ENCODE results near the gene NOTCH2. TPM values are rescaled to one million over a fixed set of nuclear protein-coding genes. Genes with fewer than 3 reads are reported as not detected.

Gene NOTCH2
- total and polyA plus RNA-seq, 2 experiments from 2014 or later = 8.5 to 56.6 TPM

DNA sequence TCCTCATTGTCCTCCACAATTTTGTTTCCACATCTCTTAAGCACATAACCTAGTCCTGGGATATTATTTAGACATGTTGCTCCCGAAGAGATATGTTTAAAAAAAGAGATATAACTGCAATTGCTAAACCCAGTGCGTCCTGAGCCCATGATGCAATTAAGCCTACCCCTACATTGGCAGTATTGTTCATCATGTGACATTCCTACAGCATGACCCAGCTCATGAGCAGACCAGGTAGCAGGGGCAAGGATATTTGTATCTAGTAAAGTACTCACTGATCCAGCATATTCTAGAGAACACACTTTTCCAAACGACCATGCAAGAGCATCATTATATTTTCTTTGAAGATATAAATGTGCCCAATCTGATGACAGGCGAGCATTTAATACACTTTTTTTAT is 174.4 kb downstream of the NOTCH2 start:
- Histone ChIP-seq H4K20me1 (replicated peaks; ENCODE audit: insufficient read depth) (no peaks in the 10 kb centered on the region), H3K79me2 (replicated peaks; ENCODE audit: insufficient read depth) (no peaks in the 10 kb centered on the region), H3K4me1 (ENCODE audit: insufficient read depth) (no peaks in the 10 kb centered on the region), H3K4me2 (no peak overlapping the region), H3K27me3 (ENCODE audit: insufficient read depth) (no peaks in the 10 kb centered on the region; the same call in 1 of the 2 replicates), H3K36me3 (ENCODE audit: insufficient read depth) (no peaks in the 10 kb centered on the region), H3F3A (replicated peaks; ENCODE audit: low read depth) (no peaks in the 10 kb centered on the region), H3K27ac (ENCODE audit: low read depth) (no peak overlapping the region), H2AFZ (no peak overlapping the region), H3K4me3 (no peak overlapping the region), H3K9me2 (ENCODE audit: insufficient read depth) (no peaks in the 10 kb centered on the region)
- Mint-ChIP-seq H3K4me3 (no peak overlapping the region), H3K27me3 (ENCODE audit: insufficient read depth, low read depth, poor library complexity) (peaks cover 7% of the 10 kb centered on the region), H3K4me1 (peaks cover 2% of the 10 kb centered on the region; the same call in 1 of the 3 replicates), H3K36me3 (ENCODE audit: low read depth) (no peaks in the 10 kb centered on the region), H3K27ac (no peak overlapping the region), H3K9me3 (no peaks in the 10 kb centered on the region; the same call in 2 of the 3 replicates)
- ATAC-seq = no peak
- TF ChIP-seq, protein P1, sequence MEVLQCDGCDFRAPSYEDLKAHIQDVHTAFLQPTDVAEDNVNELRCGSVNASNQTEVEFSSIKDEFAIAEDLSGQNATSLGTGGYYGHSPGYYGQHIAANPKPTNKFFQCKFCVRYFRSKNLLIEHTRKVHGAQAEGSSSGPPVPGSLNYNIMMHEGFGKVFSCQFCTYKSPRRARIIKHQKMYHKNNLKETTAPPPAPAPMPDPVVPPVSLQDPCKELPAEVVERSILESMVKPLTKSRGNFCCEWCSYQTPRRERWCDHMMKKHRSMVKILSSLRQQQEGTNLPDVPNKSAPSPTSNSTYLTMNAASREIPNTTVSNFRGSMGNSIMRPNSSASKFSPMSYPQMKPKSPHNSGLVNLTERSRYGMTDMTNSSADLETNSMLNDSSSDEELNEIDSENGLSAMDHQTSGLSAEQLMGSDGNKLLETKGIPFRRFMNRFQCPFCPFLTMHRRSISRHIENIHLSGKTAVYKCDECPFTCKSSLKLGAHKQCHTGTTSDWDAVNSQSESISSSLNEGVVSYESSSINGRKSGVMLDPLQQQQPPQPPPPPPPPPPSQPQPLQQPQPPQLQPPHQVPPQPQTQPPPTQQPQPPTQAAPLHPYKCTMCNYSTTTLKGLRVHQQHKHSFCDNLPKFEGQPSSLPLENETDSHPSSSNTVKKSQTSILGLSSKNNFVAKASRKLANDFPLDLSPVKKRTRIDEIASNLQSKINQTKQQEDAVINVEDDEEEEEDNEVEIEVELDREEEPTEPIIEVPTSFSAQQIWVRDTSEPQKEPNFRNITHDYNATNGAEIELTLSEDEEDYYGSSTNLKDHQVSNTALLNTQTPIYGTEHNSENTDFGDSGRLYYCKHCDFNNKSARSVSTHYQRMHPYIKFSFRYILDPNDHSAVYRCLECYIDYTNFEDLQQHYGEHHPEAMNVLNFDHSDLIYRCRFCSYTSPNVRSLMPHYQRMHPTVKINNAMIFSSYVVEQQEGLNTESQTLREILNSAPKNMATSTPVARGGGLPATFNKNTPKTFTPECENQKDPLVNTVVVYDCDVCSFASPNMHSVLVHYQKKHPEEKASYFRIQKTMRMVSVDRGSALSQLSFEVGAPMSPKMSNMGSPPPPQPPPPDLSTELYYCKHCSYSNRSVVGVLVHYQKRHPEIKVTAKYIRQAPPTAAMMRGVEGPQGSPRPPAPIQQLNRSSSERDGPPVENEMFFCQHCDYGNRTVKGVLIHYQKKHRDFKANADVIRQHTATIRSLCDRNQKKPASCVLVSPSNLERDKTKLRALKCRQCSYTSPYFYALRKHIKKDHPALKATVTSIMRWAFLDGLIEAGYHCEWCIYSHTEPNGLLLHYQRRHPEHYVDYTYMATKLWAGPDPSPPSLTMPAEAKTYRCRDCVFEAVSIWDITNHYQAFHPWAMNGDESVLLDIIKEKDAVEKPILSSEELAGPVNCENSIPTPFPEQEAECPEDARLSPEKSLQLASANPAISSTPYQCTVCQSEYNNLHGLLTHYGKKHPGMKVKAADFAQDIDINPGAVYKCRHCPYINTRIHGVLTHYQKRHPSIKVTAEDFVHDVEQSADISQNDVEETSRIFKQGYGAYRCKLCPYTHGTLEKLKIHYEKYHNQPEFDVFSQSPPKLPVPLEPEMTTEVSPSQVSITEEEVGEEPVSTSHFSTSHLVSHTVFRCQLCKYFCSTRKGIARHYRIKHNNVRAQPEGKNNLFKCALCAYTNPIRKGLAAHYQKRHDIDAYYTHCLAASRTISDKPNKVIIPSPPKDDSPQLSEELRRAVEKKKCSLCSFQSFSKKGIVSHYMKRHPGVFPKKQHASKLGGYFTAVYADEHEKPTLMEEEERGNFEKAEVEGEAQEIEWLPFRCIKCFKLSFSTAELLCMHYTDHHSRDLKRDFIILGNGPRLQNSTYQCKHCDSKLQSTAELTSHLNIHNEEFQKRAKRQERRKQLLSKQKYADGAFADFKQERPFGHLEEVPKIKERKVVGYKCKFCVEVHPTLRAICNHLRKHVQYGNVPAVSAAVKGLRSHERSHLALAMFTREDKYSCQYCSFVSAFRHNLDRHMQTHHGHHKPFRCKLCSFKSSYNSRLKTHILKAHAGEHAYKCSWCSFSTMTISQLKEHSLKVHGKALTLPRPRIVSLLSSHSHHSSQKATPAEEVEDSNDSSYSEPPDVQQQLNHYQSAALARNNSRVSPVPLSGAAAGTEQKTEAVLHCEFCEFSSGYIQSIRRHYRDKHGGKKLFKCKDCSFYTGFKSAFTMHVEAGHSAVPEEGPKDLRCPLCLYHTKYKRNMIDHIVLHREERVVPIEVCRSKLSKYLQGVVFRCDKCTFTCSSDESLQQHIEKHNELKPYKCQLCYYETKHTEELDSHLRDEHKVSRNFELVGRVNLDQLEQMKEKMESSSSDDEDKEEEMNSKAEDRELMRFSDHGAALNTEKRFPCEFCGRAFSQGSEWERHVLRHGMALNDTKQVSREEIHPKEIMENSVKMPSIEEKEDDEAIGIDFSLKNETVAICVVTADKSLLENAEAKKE (CRISPR knock-in tag; IDR thresholded peaks at IDR 0.05) = no peak
- TF ChIP-seq JUNB (IDR thresholded peaks at IDR 0.05; ENCODE audit: unreplicated experiment) = no peak
- TF ChIP-seq NANOG (IDR thresholded peaks at IDR 0.05; ENCODE audit: borderline replicate concordance) = no peak
- no peak for TF ChIP-seq CREB1 (CRISPR knock-in tag; IDR thresholded peaks at IDR 0.05; ENCODE audit: low read depth)
- TF ChIP-seq ZNF114 (CRISPR knock-in tag; IDR thresholded peaks at IDR 0.05) = no peak
- no peak for TF ChIP-seq ZNF331 (CRISPR knock-in tag; IDR thresholded peaks at IDR 0.05; ENCODE audit: low read depth)
- TF ChIP-seq STAT1 (IDR thresholded peaks at IDR 0.05; ENCODE audit: unreplicated experiment) = no peak
- TF ChIP-seq, protein P2, sequence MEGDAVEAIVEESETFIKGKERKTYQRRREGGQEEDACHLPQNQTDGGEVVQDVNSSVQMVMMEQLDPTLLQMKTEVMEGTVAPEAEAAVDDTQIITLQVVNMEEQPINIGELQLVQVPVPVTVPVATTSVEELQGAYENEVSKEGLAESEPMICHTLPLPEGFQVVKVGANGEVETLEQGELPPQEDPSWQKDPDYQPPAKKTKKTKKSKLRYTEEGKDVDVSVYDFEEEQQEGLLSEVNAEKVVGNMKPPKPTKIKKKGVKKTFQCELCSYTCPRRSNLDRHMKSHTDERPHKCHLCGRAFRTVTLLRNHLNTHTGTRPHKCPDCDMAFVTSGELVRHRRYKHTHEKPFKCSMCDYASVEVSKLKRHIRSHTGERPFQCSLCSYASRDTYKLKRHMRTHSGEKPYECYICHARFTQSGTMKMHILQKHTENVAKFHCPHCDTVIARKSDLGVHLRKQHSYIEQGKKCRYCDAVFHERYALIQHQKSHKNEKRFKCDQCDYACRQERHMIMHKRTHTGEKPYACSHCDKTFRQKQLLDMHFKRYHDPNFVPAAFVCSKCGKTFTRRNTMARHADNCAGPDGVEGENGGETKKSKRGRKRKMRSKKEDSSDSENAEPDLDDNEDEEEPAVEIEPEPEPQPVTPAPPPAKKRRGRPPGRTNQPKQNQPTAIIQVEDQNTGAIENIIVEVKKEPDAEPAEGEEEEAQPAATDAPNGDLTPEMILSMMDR (conservative IDR thresholded peaks at IDR 0.05; ENCODE audit: low read depth in 2 of 2) = no peak
- TF ChIP-seq EZH2 (IDR thresholded peaks at IDR 0.05; ENCODE audit: low read depth, unreplicated experiment) = no peak
- TF ChIP-seq, protein P3, sequence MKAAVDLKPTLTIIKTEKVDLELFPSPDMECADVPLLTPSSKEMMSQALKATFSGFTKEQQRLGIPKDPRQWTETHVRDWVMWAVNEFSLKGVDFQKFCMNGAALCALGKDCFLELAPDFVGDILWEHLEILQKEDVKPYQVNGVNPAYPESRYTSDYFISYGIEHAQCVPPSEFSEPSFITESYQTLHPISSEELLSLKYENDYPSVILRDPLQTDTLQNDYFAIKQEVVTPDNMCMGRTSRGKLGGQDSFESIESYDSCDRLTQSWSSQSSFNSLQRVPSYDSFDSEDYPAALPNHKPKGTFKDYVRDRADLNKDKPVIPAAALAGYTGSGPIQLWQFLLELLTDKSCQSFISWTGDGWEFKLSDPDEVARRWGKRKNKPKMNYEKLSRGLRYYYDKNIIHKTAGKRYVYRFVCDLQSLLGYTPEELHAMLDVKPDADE (IDR thresholded peaks at IDR 0.05) = no peak
- TF ChIP-seq, protein P4, sequence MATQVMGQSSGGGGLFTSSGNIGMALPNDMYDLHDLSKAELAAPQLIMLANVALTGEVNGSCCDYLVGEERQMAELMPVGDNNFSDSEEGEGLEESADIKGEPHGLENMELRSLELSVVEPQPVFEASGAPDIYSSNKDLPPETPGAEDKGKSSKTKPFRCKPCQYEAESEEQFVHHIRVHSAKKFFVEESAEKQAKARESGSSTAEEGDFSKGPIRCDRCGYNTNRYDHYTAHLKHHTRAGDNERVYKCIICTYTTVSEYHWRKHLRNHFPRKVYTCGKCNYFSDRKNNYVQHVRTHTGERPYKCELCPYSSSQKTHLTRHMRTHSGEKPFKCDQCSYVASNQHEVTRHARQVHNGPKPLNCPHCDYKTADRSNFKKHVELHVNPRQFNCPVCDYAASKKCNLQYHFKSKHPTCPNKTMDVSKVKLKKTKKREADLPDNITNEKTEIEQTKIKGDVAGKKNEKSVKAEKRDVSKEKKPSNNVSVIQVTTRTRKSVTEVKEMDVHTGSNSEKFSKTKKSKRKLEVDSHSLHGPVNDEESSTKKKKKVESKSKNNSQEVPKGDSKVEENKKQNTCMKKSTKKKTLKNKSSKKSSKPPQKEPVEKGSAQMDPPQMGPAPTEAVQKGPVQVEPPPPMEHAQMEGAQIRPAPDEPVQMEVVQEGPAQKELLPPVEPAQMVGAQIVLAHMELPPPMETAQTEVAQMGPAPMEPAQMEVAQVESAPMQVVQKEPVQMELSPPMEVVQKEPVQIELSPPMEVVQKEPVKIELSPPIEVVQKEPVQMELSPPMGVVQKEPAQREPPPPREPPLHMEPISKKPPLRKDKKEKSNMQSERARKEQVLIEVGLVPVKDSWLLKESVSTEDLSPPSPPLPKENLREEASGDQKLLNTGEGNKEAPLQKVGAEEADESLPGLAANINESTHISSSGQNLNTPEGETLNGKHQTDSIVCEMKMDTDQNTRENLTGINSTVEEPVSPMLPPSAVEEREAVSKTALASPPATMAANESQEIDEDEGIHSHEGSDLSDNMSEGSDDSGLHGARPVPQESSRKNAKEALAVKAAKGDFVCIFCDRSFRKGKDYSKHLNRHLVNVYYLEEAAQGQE (IDR thresholded peaks at IDR 0.05; ENCODE audit: unreplicated experiment) = no peak
- no peak for TF ChIP-seq EZH2phosphoT487 (IDR thresholded peaks at IDR 0.05; ENCODE audit: unreplicated experiment)
- TF ChIP-seq POLR2AphosphoS5 (IDR thresholded peaks at IDR 0.05; ENCODE audit: low read depth) = no peak
- DNase-seq (ENCODE audit: low spot score) = no peak

Measured in GM23338 (cell line).